AG04449 (cell line): ENCODE measurements around the gene ZFHX3.

Source experiments
- CTCF ChIA-PET: fragments of 350-600 bp; formaldehyde crosslinking; extraction: SDS; loops from one replicate; lab custom pipeline; 2021; ENCODE audit warnings: antibody characterized with exemption; lab: Yijun Ruan, JAX
- POLR2A ChIA-PET: fragments of 400-600, 350-600 bp; formaldehyde crosslinking; extraction: SDS; loops from one replicate; lab custom pipeline; 2020; ENCODE audit warnings: antibody characterized with exemption, inconsistent platforms; lab: Yijun Ruan, JAX
- DNase-seq: peaks from one replicate; pipeline ENCODE4 v3.0.0-alpha.2; 2010; ENCODE audit warnings: low read depth, low spot score
- H3K4me3 ChIP-seq: 2 replicates; pipeline ENCODE4 v1.5.1; 2011; ENCODE audit warnings: low read depth, mild to moderate bottlenecking, control low read depth, low read length
- TF ChIP-seq, protein P1 (sequence below): IDR thresholded peaks from one replicate; pipeline ENCODE4 v1.5.1; 2011; ENCODE audit warnings: mild to moderate bottlenecking, moderate library complexity, low read length, control low read depth, inconsistent platforms; ENCODE audit not compliant: insufficient read depth; ENCODE audit errors: missing control alignments

The ZFHX3 gene

GRCh38 chr16:72833482-72833881, 214.4 kb downstream of the ZFHX3 start:
- CTCF ChIA-PET = interaction anchor here (0.7 to 6.8 kb wide), 41 partner anchors 8 to 709 kb away, joined by 3 to 123 read pairs (median 7); partner anchors contain the start of gene ZFHX3
- TF ChIP-seq, protein P1, sequence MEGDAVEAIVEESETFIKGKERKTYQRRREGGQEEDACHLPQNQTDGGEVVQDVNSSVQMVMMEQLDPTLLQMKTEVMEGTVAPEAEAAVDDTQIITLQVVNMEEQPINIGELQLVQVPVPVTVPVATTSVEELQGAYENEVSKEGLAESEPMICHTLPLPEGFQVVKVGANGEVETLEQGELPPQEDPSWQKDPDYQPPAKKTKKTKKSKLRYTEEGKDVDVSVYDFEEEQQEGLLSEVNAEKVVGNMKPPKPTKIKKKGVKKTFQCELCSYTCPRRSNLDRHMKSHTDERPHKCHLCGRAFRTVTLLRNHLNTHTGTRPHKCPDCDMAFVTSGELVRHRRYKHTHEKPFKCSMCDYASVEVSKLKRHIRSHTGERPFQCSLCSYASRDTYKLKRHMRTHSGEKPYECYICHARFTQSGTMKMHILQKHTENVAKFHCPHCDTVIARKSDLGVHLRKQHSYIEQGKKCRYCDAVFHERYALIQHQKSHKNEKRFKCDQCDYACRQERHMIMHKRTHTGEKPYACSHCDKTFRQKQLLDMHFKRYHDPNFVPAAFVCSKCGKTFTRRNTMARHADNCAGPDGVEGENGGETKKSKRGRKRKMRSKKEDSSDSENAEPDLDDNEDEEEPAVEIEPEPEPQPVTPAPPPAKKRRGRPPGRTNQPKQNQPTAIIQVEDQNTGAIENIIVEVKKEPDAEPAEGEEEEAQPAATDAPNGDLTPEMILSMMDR = no peak
- POLR2A ChIA-PET = interaction anchor here (0.9 to 1.1 kb wide), 2 partner anchors 221 to 382 kb away, joined by 4 to 7 read pairs; no protein-coding TSS in a partner anchor
- H3K4me3 ChIP-seq = no peak overlapping the region
- DNase-seq = no peak

DNA sequence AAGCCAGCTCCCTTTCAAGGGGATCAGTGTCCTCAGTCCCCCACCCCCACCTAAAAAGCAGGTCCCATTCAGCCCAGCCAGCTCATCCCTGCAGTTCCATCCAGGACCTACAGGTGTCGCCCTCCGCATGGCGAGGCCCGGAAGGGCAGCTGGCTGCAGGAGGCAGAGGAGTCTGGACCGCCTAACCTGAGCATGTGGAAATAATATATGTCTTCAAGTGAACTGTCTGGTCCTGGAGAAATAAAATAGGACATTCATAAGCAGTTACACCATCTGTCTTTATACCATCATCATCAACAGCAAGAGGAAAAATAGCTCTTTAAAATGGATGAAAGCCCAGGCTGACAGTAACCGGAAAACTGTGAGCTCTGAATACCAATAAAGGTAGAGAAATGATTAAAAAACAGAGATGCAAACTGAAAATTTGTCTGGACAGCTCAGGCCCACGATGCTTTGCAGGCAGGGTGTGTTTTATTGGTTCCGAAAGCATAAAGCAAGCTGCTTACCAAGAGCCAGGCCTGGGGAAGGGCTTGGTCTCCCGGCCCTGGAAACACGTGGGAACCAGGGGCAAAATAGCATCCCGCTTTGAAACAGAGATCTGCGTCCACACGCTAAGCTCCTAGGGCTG, 215.2 kb downstream of the ZFHX3 start:
- ChIA-PET CTCF (interaction anchor here (0.6 to 6.8 kb wide), 107 partner anchors 8 to 1202 kb away, joined by 3 to 123 read pairs (median 4); partner anchors contain the start of gene ZFHX3), POLR2A (interaction anchor here (0.6 to 1.1 kb wide), 4 partner anchors 12 to 382 kb away, joined by 3 to 7 read pairs (median 4); no protein-coding TSS in a partner anchor)
- no peak for DNase-seq
- TF ChIP-seq, protein P1 = peak; percentile 98
- no peak overlapping the region for H3K4me3 ChIP-seq

- ChIA-PET CTCF (interaction anchor here (1.0 kb wide), 1 partner anchor 26 kb away, joined by 3 read pairs; no protein-coding TSS in a partner anchor), POLR2A (no interaction called here)
- H3K4me3 ChIP-seq = no peak overlapping the region
- TF ChIP-seq, protein P1 = no peak
- DNase-seq = no peak
These were observed 217.8 kb downstream of the ZFHX3 start for GRCh38 chr16:72829846-72830775.

DNA sequence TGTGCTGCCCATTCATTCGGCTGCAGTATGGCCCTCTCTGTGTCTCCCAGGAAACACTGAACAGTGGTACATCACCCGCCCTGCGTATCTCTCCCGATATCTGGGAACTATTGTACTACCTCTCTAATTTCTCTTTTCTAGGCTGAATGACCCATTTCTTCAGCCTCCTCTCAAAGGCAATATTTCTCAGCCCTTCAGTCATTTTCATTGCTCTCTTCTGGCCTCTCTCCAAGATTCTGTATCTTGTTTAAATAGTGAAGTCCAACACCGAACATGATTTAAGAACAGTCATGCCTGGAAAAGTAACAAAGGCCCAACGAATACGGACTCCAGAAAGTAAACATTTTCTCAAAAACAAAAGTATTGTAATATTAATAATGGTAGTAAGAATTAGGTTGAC, 220.1 kb downstream of the ZFHX3 start:
- DNase-seq = no peak
- ChIA-PET CTCF (interaction anchor here (1.0 to 1.6 kb wide), 5 partner anchors 9 to 327 kb away, joined by 3 to 5 read pairs (median 3); no protein-coding TSS in a partner anchor), POLR2A (no interaction called here)
- TF ChIP-seq, protein P1 = no peak
- H3K4me3 ChIP-seq = no peak overlapping the region

GRCh38 chr16:72825912-72826621, 221.9 kb downstream of the ZFHX3 start:
- ChIA-PET CTCF (interaction anchor here (0.6 to 1.9 kb wide), 3 partner anchors 9 to 410 kb away, joined by 3 to 6 read pairs (median 3); no protein-coding TSS in a partner anchor), POLR2A (no interaction called here)
- no peak for DNase-seq
- TF ChIP-seq, protein P1 = no peak
- no peak overlapping the region for H3K4me3 ChIP-seq
